ENCODE data around the gene PRODH.
"Not testable (repeated sequence)": the region's sequence is repeated elsewhere in the genome, so short reads cannot be mapped to it uniquely, and the experiment has no call there.

Gene PRODH

GRCh38 chr22:18935889-18936529, at the start of gene PRODH:
PRODH (minus strand) TSS chr22:18936293; CDS start chr22:18936287, 6 bp downstream.
- no peak for DNase-seq

- no peak for DNase-seq
Observed at GRCh38 chr22:18985780-18986179, 49.7 kb upstream of the PRODH start.

- no peak for DNase-seq
Observed at GRCh38 chr22:18984564-18984963, 48.5 kb upstream of the PRODH start.

- no peak for DNase-seq
Observed at GRCh38 chr22:18983120-18983651, 47.1 kb upstream of the PRODH start.

- no peak for DNase-seq
Observed at GRCh38 chr22:18980829-18981228, 44.7 kb upstream of the PRODH start.

GRCh38 chr22:18979957-18980356, 43.9 kb upstream of the PRODH start:
- DNase-seq, result no peak

GRCh38 chr22:18978506-18978905, 42.4 kb upstream of the PRODH start:
- no peak for DNase-seq

- DNase-seq, result no peak
Observed at GRCh38 chr22:18977824-18978425, 41.8 kb upstream of the PRODH start.

- no peak for DNase-seq
Observed at GRCh38 chr22:18976197-18976751, 40.2 kb upstream of the PRODH start.

GRCh38 chr22:18975434-18976196, 39.5 kb upstream of the PRODH start:
- DNase-seq, result no peak

GRCh38 chr22:18974477-18975180, 38.5 kb upstream of the PRODH start:
- DNase-seq, result no peak

GRCh38 chr22:18973264-18974031, 37.4 kb upstream of the PRODH start:
- no peak for DNase-seq

GRCh38 chr22:18972591-18972990, 36.5 kb upstream of the PRODH start:
- DNase-seq, result not testable (repeated sequence)

GRCh38 chr22:18972029-18972428, 35.9 kb upstream of the PRODH start:
- DNase-seq, result not testable (repeated sequence)

- no peak for DNase-seq
Observed at GRCh38 chr22:18971321-18971751, 35.2 kb upstream of the PRODH start.

- no peak for DNase-seq
Observed at GRCh38 chr22:18970948-18971315, 34.8 kb upstream of the PRODH start.

- peak in 1 of 2 experiments; percentile 34 for DNase-seq
Observed at GRCh38 chr22:18970176-18970947, 34.3 kb upstream of the PRODH start.

GRCh38 chr22:18969158-18969942, 33.3 kb upstream of the PRODH start:
- not testable (repeated sequence) for DNase-seq

GRCh38 chr22:18968011-18968749, 32.1 kb upstream of the PRODH start:
- no peak for DNase-seq
